GM19467 (cell line): ENCODE results near the gene ARL13B.
"Not testable (repeated sequence)": the region's sequence is repeated elsewhere in the genome, so short reads cannot be mapped to it uniquely, and the experiment has no call there.

Experiments
- ATAC-seq: cut with Tn5 transposase; IDR thresholded peaks from one replicate; pipeline ENCODE4 v1.9.1; 2021; ENCODE audit warnings: mild to moderate bottlenecking, moderate library complexity; ENCODE audit not compliant: unreplicated experiment

ARL13B gene

GRCh38 chr3:94050546-94050945 is 70.6 kb downstream of the ARL13B start:
- ATAC-seq, result no peak

DNA sequence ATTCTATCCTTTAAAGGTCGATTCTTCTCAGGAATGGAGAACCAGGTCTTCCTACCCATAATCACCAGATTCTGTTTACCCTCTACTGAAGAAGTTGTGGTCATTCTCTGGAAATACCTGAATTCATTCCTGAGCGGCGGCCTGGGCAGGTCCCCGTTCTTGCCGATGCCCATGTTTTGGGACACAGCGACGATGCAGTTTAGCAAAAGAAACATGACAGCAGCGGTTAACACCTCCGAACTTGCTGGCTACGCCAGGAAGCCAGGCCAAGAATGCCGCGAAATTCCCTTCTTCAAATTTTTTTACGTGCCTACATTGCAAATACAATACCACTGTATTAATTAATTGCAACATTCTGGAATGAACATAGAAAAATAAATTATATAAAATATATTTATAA is 81.3 kb downstream of the ARL13B start:
- ATAC-seq, result no peak

- ATAC-seq, result peak; percentile 95
These were observed 82.8 kb downstream of the ARL13B start, which contains the start of the genes DHFR2 and NSUN3 for GRCh38 chr3:94062513-94063404. Gene DHFR2, minus strand, starts transcription at chr3:94062916. Its CDS starts 1,405 bp downstream, at chr3:94061511. Gene NSUN3, plus strand, starts transcription at chr3:94063061. Its CDS starts 66 bp downstream, at chr3:94063127.

GRCh38 chr3:94063496-94064119 is 83.7 kb downstream of the ARL13B start:
- no peak for ATAC-seq

GRCh38 chr3:94064243-94064860 is 84.4 kb downstream of the ARL13B start:
- no peak for ATAC-seq

DNA sequence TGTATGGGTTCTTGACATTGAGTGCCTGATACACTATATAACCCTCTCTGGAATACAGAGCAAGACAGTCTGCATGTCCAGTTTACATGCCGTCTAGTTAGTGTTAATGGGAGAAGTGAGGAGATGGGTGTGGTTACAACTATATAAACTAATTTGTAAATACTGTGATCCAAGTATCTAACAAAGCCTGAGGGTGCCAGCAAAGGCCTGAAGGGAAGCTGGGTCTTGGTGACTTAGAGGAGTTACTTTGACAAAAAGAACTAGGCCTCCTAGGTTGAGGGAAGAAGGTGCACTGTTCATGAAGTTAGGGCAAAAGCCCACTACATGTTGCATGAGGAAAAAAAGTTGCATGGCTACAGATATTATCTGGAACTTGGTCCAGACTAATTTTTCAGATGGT is 85.2 kb downstream of the ARL13B start:
- no peak for ATAC-seq

DNA sequence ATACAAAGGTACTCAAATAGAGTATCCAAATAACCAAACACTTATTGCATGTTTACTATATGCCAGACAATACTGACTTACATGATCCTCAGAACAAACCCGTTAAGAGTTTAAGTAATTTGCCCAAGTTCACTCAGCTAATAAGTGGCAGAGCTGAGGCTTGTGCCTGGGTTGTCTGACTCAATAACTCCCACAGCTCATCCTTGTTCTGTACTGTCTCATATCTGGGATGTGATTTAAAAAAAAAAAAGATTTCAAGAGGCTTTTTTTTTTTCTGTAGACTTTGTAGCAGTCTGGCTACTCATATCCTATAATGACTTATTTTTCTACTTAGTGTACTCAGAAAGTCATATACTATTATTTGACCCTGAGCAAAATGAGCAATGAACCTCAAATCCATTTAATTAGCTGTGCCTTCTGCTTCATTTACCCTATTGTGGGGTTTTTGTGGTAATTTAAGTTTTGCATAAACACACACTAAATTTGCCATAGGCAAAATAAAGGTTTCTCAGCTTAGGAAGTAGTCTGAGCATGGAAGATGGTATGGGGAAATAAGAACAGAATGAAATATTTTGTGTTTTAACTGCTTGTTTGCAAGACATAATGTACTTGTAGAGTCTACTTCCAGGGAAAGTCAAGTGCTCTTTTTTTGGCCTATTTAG is 86.0 kb downstream of the ARL13B start:
- ATAC-seq, result no peak

DNA sequence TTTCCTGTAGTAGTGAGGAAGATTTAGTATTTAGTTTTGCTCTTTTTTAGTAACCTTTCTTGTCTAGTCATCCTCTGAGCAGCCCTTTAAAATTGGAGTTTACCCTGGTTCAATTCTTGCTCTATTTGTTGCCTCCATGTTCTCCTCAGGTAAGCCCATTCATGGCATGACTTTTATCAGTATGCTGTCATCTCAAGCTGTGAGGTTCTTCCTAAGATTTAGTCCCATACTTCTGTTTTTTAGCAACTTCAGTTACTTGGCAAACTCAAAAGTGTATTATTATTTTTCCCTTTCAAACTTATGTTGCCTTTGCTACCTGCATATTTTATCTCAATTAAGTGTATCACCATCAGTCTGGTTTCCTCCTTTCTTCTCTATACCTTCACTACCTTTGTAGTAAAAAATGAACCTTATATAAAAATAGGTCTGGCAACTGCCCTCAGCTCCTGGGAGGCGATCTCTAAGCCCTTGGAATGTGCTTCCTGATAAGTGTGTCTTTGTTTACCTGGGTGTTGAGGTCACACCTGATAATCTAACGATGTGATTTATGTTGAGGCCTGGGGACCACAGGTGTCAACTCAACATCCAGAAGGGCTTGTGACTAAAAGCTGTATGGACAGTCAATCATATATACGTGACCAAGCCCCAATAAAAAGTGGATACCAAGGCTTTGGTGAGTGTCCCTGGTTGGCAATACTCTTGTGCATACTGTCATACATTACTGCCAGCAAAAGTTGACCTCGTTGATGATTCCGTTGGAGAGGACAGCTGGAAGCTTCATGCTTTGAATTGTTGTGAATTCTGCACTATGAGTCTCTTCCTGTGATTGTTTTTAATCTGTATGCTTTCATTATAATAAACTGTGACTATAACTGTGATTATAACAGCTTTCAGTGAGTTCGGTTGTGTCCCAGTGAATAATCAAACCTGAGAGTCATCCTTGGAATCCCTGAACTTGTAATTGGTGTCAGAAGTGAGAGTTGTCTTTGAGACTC is 86.8 kb downstream of the ARL13B start:
- no peak for ATAC-seq

DNA sequence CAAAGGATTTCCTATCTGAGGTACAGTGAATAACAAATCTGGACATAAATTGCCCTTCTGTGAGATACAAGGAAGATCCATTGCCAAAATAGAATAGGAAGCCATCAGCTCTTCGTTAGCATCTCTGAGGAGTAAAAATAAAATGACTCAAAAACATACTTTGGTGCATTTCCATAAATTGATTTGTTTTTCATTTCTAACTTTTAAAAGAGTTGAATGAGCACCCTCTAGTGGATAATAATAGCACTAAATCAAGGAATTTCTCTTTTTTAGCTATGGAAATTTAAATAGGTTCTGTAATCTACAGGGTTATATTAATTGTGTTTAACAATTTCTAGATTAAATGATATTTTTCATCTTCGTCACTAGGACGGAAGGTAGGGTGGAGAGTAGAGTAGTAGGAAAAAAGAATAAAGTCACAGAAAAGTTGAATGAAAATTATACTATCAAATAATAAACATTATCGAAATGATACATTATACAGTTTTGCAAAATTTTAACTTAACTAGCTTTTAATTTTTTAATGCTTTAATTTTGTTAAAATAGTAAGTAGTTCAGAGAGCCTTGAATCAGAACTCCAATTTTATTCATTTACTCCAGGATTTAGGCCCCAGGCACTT is 89.3 kb downstream of the ARL13B start:
- ATAC-seq, result no peak

DNA sequence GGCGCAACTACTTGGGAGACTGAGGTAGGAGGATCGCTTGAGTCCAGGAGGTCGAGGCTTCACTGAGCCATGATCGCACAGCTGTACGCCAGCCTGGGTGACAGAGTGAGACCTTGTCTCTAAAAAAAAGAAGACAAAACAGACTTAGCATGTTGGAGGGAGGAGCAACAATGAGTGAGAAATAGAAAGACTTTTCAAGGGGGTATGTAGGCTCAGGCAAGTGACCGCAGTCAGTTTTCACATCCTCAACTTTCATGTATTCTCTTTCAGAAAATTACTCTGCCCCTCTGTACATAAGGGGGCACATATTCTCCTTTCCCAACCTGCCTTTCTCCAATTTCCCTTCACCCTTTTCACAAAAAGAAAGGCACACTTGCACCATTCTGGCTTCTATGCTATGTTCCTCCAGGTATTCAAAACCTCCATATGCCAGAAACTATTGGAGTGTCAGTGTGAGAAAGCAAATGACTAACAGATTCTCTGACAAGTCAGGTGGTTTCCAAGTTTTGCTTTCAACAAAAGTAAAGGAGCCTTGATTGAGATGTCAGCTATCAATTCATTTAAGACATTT is 90.5 kb downstream of the ARL13B start:
- peak; percentile 68 for ATAC-seq

DNA sequence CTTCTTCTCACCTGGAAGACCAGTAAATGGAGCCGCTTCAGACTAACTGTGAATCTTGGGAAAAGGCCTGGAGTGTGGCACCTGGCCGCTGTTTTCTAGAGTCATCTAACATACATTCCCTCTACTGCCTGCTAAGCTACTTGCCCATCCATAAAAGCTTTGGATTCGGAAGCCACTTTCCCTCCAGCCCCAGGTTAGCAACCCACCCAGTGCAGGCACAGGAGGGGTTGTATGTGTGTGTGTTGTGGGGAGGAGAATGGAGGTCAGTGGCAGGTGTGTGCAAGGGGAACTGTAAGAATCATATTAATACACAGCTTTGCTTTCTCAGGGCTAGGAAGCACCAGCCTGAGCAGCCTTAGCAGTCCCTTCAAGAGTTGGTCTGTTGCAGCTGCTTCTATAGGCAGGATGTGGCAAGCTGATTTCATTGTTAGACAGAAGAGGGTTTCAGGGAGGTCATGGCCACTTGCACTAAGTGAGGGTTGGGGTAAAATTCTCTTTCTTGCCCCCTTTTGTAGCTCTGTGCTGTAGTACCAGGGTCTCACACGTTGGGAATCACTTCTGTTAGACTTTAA is 91.8 kb downstream of the ARL13B start:
- ATAC-seq, result peak; percentile 72

DNA sequence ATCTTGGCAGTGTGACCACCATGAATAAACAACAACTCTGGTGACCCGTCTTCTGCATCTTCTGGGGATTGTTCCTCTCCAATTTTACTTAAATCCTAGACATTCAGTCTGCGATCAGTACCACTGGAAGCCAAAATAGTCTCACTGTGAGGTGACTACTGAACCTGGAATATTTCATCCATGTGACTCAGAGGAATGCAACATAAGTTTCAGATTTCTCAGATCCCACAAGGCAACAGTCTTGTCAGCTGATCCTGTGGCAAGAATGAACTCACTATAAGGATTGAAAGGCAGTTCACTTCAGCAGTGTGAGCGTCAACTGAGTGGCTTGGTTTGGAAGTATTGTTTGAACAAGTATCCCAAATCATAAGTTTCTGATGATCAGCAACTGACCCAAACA is 96.1 kb downstream of the ARL13B start:
- ATAC-seq, result no peak

DNA sequence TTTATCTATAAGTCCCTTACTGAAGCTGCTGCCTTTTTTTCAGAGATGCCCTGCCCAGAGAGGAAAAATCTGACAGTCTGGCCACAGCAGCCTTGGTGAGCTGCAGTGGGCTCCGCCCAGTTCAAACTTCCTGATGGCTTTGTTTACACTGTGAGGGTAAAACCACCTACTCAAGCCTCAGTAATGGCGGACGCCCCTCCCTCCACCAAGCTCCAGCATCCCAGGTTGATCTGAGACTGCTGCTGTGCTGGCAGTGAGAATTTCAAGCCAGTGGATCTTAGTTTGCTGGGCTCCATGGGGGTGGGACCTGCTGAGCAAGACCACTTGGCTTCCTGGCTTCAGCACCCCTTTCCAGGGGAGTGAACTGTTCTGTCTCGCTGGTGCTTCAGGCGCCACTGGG is 100.6 kb downstream of the ARL13B start:
- ATAC-seq, result not testable (repeated sequence)

- no peak for ATAC-seq
These were observed 101.9 kb downstream of the ARL13B start for GRCh38 chr3:94081884-94082283.

DNA sequence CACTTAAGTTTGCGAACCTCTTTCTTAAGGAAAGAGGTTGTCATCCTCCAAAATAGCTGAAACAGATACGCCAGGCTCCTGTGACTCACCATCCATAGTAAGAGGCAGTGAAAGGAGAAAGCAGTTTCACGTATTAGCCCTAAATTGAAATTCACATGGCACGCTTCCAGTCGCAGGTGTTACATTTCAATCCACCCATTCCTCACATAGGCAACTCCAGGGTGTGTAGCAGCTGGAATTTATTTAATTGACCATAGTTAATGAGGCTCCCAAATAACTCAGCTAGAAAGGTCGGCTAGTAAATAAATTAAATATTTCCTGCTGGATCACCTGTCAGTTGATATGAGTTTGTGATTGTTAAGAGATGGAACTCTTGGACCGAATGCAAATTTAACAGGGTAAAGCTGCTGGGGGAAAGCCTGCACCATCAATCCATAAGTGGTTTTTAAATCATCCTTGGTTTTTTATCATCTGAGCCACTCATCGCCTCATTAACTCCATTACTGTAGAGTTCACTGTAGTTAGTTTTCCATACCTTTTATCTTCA is 102.5 kb downstream of the ARL13B start:
- no peak for ATAC-seq

DNA sequence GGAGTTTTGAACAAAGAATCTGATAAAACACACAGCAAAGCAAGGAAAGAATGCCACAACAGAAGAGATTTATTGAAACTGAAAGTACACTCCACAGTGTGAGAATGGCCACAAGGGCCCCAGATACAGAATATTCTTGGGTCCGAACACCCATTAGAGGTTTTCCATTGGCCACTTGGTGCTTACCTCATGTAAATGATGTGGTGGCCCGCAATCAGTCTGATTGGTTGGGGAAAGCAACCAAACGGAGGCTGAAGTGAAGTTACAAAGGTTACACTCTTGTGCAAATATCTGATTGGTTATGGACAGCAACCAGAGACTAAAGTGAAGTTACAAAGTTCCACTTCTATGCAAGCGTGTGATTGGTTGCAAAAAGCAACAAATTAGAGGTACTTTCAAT is 103.3 kb downstream of the ARL13B start:
- no peak for ATAC-seq

- ATAC-seq, result no peak
These were observed 109.2 kb downstream of the ARL13B start for GRCh38 chr3:94089126-94089525.

DNA sequence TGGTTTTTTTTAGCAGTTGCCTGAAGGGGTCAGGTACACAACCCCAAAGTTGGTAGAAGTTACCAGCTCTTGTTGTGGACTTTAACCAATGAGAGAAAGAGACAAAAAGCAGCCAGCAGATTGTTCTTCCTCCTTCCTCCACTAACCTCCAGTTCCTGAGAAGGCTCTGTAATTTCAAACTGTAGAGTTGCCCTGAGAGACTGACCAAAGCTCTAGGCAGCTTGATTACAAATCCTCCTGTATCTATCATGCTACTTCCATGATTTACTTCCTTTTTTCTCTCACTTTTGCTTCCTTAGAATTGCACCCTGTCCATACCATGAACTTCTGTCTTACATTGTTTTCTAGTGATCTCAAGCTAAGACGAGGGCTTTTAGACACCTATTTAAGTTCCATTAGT is 112.1 kb downstream of the ARL13B start:
- no peak for ATAC-seq

DNA sequence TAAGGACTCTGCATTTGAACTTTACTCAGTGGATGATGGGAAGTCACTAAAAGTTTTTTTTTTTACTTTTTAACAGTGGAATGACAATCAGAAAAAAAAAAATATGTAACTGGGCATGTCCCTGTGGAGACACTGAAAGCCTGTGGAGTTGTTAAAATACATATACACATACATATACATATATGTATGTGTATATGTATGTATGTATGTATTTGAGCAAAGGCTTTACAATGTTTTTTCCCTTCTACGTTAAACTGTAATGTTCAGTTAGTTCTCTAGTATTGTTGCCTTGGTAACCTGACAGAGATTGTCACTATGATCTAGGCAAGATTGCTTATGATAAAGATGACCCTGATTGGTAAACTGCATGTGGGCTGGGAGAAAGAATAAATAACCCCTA is 113.2 kb downstream of the ARL13B start:
- no peak for ATAC-seq
